ENCODE data around the gene TTBK2. TPM values are rescaled to one million over a fixed set of nuclear protein-coding genes. Genes with fewer than 3 reads are reported as not detected.
"Not testable (repeated sequence)": the region's sequence is repeated elsewhere in the genome, so short reads cannot be mapped to it uniquely, and the experiment has no call there.

The TTBK2 gene
- total and polyA plus RNA-seq, 12 donors: 3.8 to 46.6 (median 16.7) TPM

DNA sequence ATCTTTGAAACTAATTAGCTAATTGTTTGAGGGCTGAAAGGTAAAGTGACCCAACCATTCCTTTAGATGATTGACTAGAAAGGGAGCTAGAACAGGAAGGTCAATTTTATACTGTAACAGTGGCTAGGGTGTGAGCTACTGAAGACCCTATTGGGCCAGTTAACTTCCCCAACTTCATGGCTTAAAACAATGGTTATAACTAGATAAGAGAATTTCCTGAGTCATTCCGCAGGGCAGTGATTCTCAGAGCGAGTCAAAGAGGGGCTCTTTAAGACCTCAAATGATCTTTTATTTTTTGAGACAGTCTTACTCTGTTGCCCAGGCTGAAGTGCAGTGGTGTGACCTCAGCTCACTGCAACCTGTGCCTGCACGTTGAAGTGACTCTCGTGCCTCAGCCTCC is 33.7 kb upstream of the TTBK2 start:
- H3K4me3 ChIP-seq: no peak overlapping the region
- peaks cover 0 to 57% of the 10 kb centered on the region in 2 donors for H3K36me3 ChIP-seq (replicated peaks in 1 of 2)
- no peaks in the 10 kb centered on the region for H3K9me3 ChIP-seq (replicated peaks in 1 of 3)
- DNase-seq: no peak
- no peaks in the 10 kb centered on the region for H3K27me3 ChIP-seq
- WGBS, 4 donors: 90 to 98% (median 95%) methylated on average over 4 of the region's 4 CpGs
- intact Hi-C loops (cut with DNase I): no loop called here
- H3K4me1 ChIP-seq (replicated peaks in 1 of 2): no peaks in the 10 kb centered on the region
- H3K27ac ChIP-seq: no peak overlapping the region
- no peak for TF ChIP-seq POLR2A (IDR thresholded peaks at IDR 0.05)
- TF ChIP-seq, protein P1, sequence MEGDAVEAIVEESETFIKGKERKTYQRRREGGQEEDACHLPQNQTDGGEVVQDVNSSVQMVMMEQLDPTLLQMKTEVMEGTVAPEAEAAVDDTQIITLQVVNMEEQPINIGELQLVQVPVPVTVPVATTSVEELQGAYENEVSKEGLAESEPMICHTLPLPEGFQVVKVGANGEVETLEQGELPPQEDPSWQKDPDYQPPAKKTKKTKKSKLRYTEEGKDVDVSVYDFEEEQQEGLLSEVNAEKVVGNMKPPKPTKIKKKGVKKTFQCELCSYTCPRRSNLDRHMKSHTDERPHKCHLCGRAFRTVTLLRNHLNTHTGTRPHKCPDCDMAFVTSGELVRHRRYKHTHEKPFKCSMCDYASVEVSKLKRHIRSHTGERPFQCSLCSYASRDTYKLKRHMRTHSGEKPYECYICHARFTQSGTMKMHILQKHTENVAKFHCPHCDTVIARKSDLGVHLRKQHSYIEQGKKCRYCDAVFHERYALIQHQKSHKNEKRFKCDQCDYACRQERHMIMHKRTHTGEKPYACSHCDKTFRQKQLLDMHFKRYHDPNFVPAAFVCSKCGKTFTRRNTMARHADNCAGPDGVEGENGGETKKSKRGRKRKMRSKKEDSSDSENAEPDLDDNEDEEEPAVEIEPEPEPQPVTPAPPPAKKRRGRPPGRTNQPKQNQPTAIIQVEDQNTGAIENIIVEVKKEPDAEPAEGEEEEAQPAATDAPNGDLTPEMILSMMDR (IDR thresholded peaks at IDR 0.05): no peak

DNA sequence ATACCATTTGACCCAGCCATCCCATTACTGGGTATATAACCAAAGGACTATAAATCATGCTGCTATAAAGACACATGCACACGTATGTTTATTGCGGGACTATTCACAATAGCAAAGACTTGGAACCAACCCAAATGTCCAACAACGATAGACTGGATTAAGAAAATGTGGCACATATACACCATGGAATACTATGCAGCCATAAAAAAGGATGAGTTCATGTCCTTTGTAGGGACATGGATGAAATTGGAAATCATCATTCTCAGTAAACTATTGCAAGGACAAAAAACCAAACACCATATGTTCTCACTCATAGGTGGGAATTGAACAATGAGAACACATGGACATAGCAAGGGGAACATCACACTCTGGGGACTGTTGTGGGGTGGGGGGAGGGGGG is 28.3 kb upstream of the TTBK2 start:
- peaks cover 0 to 63% of the 10 kb centered on the region in 2 donors for H3K36me3 ChIP-seq (replicated peaks in 1 of 2)
- DNase-seq; H3K4me1 ChIP-seq (replicated peaks in 1 of 2); H3K27ac ChIP-seq; intact Hi-C loops (cut with DNase I); H3K9me3 ChIP-seq (replicated peaks in 1 of 3); H3K4me3 ChIP-seq; H3K27me3 ChIP-seq: not testable (repeated sequence)
- 93 to 100% (median 94%) methylated on average over 2 to 3 of the region's 3 CpGs for WGBS, 4 donors

DNA sequence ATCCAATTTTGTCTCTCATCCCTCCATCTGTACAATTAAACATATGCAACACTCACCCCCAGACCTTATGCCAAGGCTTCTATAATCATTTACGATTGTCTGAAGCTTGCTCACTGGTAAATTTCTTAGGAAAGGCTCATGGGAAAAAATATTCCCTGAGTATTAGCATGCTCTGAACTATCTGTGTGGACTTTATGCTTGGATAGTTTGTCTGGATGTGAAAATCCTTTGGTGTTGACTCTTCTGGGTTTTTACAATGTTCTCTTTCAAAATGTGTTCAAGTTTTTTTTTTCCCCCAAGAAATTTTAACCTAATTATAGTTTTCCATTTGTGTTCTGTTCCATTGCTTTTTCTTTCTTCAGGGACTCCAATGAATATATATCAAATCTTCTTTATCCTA is 19.9 kb upstream of the TTBK2 start:
- no peaks in the 10 kb centered on the region for H3K27me3 ChIP-seq
- no peak for DNase-seq
- no peak overlapping the region for H3K4me3 ChIP-seq
- H3K4me1 ChIP-seq (replicated peaks in 1 of 2): no peaks in the 10 kb centered on the region
- no peaks in the 10 kb centered on the region for H3K9me3 ChIP-seq (replicated peaks in 1 of 3)
- TF ChIP-seq, protein P1 (IDR thresholded peaks at IDR 0.05): no peak
- TF ChIP-seq POLR2A (IDR thresholded peaks at IDR 0.05): no peak
- H3K27ac ChIP-seq: no peak overlapping the region
- intact Hi-C loops (cut with DNase I): no loop called here
- 83 to 94% (median 88%) methylated on average over 1 of the region's 1 CpG for WGBS, 4 donors
- H3K36me3 ChIP-seq (replicated peaks in 1 of 2): peaks cover 0 to 13% of the 10 kb centered on the region in 2 donors

DNA sequence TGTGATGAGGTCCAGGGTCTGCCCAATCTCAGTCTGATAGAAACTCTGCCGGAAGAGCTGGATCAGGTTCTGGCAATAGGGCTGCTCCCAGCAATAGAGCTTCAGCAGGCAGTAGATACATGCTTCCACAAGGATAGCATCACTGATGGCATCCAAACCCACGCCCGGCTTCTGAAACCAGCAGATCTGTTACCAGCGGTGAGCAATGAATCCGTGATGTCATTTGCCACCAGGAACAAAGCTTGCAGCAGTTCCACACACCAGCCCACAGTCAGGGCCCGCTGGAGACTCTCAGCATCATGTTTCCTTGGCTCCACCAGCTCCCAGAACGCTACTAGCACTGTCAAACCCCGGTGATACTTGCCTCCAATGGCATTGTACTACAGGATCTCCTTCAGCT is 19.3 kb upstream of the TTBK2 start:
- 91 to 99% (median 97%) methylated on average over 8 of the region's 8 CpGs for WGBS, 4 donors
- TF ChIP-seq, protein P1 (IDR thresholded peaks at IDR 0.05): no peak
- no peak for TF ChIP-seq POLR2A (IDR thresholded peaks at IDR 0.05)
- no peak for DNase-seq
- H3K4me1 ChIP-seq (replicated peaks in 1 of 2): no peaks in the 10 kb centered on the region
- H3K9me3 ChIP-seq (replicated peaks in 1 of 3): no peaks in the 10 kb centered on the region
- intact Hi-C loops (cut with DNase I): no loop called here
- H3K27ac ChIP-seq: no peak overlapping the region
- H3K27me3 ChIP-seq: no peaks in the 10 kb centered on the region
- no peak overlapping the region for H3K4me3 ChIP-seq
- H3K36me3 ChIP-seq (replicated peaks in 1 of 2): peaks cover 0 to 8% of the 10 kb centered on the region in 2 donors

DNA sequence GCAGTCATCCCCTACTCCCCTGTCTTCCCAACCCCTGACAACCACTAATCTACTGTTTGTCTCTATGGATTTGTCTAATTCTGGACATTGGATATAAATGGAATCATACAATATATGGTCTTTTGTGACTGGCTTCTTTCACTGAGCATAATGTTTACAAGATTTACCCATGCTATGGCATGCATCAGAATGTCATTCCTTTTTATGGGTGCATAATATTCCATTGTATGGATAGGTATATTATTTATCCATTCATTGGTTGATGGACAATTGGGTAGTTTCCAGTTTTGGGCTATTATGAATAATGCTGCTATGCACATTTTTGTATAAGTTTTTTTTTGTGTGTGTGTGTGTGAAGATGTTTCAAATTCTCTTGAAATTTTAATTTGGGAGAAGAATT is 16.6 kb upstream of the TTBK2 start:
- intact Hi-C loops (cut with DNase I): no loop called here

More for the DNA sequence above, 16.6 kb upstream of the TTBK2 start:
- H3K9me3 ChIP-seq (replicated peaks in 1 of 3): no peaks in the 10 kb centered on the region
- DNase-seq: no peak
- no peaks in the 10 kb centered on the region for H3K36me3 ChIP-seq (replicated peaks in 1 of 2)
- H3K4me1 ChIP-seq (replicated peaks in 1 of 2): no peaks in the 10 kb centered on the region
- TF ChIP-seq, protein P1 (IDR thresholded peaks at IDR 0.05): no peak
- TF ChIP-seq POLR2A (IDR thresholded peaks at IDR 0.05): no peak
- no peak overlapping the region for H3K4me3 ChIP-seq
- H3K27me3 ChIP-seq: no peaks in the 10 kb centered on the region
- H3K27ac ChIP-seq: no peak overlapping the region

Data from adrenal gland (tissue), 12 donors.